ENCODE data around the gene LINGO1.

Gene LINGO1

GRCh38 chr15:77630956-77631744 lies 1.6 kb downstream of the LINGO1 start:
- DNase-seq, result peak; percentile 77 to 82

GRCh38 chr15:77630056-77630455 lies 2.7 kb downstream of the LINGO1 start:
- no peak for DNase-seq

- no peak for DNase-seq
Measured at GRCh38 chr15:77629070-77630030, 3.4 kb downstream of the LINGO1 start.

- DNase-seq, result no peak
Measured at GRCh38 chr15:77628010-77628409, 4.7 kb downstream of the LINGO1 start.

GRCh38 chr15:77627581-77627980 lies 5.1 kb downstream of the LINGO1 start:
- DNase-seq, result no peak

GRCh38 chr15:77627067-77627466 lies 5.6 kb downstream of the LINGO1 start:
- no peak for DNase-seq

GRCh38 chr15:77626002-77626401 lies 6.7 kb downstream of the LINGO1 start:
- no peak for DNase-seq

GRCh38 chr15:77625376-77625775 lies 7.3 kb downstream of the LINGO1 start:
- DNase-seq, result no peak

- DNase-seq, result no peak
Measured at GRCh38 chr15:77624868-77625267, 7.8 kb downstream of the LINGO1 start.

GRCh38 chr15:77623755-77624524 lies 8.8 kb downstream of the LINGO1 start:
- no peak for DNase-seq

- DNase-seq, result no peak
Measured at GRCh38 chr15:77622934-77623754, 9.6 kb downstream of the LINGO1 start.

GRCh38 chr15:77622209-77622933 lies 10.3 kb downstream of the LINGO1 start:
- no peak for DNase-seq

GRCh38 chr15:77621847-77622208 lies 10.9 kb downstream of the LINGO1 start:
- no peak for DNase-seq

- DNase-seq, result no peak
Measured at GRCh38 chr15:77620960-77621647, 11.6 kb downstream of the LINGO1 start.

- no peak for DNase-seq
Measured at GRCh38 chr15:77620297-77620696, 12.4 kb downstream of the LINGO1 start.

GRCh38 chr15:77619883-77620282 lies 12.8 kb downstream of the LINGO1 start:
- DNase-seq, result no peak

- no peak for DNase-seq
Measured at GRCh38 chr15:77617476-77618230, 15.1 kb downstream of the LINGO1 start.

- no peak for DNase-seq
Measured at GRCh38 chr15:77616072-77616471, 16.6 kb downstream of the LINGO1 start.

- DNase-seq, result no peak
Measured at GRCh38 chr15:77615472-77615871, 17.2 kb downstream of the LINGO1 start.

GRCh38 chr15:77614251-77614806 lies 18.4 kb downstream of the LINGO1 start:
- no peak for DNase-seq
